CD4-positive, alpha-beta T cell treated with Interleukin-6 for 4 hours (primary cell): Measurements from ENCODE around the gene ZNF616.
A peak's percentile ranks its signal among the peaks of the same experiment; 100 is the strongest.

ENCODE experiments used
- DNase-seq: peaks from one replicate; pipeline ENCODE4 v3.0.0-alpha.2; 2020; ENCODE audit warnings: mixed read lengths

The ZNF616 gene

DNA sequence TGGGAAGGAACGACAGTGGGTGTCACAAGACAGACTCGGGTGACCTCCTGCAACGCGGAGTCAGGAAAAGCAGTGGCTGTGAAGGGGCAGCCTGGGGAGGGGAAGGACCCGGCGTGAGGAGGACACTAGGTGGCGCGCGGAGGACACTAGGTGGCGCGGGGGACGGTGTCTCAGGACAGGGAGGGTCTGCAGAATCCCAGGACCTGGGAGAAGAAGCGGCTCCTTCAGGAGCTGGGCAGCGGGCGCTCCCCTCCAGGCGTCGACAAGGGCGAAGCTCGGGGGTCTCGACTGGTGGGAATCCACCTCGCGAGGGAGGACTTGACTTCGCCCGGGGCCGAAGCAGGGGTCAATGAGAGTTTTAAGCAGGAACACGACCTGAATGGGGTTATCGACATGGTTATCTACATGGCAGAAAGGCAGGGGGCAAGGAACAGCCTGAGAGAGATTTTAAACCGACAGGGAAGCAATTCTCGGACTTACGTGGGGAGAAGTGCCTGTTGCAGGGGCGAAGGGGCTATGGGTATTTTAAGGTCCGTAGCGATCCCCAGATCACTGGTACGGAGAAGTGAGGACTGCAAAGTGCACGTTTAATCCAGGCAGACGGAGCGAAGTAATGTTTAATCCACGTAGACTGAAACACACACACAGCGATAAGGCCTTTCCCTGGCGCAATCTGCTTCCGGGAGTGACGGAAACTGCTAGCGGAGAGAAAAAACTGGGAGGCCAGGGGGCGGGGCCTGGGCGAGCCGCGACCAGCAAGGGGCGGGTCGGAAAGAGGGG lies at the start of gene ZNF616:
Gene ZNF616 (minus strand): TSS at position 687 of the 780 bp plus-strand sequence. CDS start 9,426 bp downstream, outside the sequence.
- DNase-seq: peak; percentile 98

DNA sequence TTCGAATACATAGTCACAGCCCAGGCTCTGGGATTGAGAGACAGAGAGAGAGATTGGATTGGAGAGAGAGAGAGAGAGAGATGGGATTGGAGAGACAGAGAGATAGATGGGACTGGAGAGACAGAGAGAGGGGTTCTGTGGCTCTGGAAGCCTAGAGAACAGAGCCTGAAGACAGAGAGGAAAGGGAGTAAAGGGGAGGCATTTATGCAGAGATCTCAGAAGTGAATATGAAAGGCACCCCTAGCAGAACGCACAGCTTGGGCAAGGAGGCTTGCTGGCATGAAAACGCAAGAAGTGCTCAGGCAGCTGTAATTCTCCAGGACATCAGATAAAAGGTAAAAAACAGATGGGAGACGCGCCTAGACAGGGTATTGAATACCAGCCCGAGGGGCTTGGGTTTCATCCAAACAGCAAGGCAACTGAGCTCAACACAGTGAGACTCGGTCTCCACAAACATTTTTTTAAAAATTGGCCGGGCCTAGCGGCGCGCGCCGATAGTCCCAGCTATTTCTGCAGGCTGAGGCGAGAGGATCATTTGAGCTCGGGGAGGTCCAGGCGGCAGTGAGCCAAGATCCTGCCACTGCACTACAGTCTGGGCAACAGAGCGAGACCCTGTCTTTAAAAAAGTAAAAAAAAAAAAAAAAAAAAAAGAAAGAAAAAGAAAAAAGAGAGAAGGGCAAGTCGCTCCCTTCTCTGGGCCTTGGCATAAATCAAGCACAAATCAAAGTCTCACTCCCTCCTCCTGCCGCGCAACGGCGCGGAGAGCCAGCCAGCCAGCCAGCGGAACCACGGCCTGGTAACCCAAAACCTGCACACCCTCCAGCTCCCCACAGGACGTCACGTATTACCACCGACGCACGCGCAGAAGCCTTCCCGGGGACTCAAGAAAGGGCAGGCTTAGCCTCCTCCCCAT lies 49.3 kb upstream of the ZNF616 start:
- no peak for DNase-seq

DNA sequence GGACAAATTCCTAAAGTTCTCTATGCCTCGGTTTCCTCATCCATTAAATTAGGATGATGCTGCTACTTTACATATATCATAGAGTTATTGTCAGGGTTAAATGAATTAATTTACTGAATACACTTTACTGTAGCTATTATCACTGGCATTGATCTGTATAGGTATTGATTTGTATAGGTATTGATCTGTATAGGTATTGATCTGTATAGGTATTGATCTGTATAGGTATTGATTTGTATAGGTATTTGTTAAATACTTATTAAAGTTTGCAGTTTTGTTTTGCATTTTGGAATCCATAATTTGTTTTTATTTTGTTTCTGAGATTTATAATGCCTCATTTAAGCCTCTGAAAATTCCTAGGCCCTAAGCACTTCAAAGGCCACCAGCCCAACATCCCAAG lies 47.7 kb upstream of the ZNF616 start:
- no peak for DNase-seq

DNA sequence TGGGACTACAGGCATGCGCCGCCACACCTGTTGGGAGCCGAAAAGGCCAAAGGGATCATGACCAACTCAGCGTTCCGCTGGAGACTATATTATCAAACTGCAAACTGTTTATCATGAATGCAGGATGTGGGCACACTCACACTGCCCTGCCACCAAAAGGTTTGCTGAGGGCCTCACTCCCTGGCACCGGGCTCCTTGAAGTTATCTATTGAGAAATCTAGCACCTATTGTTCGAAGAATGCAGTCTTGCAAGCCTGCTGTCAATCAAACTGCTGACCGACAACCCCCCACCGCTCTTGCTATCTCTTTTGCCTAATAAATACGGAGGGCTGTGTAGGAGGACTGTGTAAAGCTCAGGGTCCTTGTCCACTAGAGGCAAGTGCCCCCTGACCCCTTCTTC lies 36.8 kb upstream of the ZNF616 start:
- no peak for DNase-seq

DNA sequence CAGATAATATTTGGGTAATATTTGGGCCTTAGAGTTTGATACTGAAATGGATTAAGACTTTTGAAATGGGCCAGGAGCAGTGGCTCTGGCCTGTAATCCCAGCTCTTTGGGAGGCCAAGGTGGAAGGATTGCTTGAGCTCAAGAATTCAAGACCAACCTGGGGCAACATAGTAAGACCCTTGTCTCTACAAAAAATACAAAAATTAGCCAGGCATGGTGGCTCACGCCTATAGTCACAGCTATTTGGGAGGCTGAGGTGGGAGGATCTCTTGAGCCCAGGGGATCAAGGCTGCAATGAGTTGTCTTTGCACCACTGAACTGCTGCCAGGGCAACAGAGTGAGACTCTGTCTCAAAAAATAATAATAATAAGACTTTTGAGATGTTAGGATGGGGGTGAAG lies 32.6 kb upstream of the ZNF616 start:
- no peak for DNase-seq

DNA sequence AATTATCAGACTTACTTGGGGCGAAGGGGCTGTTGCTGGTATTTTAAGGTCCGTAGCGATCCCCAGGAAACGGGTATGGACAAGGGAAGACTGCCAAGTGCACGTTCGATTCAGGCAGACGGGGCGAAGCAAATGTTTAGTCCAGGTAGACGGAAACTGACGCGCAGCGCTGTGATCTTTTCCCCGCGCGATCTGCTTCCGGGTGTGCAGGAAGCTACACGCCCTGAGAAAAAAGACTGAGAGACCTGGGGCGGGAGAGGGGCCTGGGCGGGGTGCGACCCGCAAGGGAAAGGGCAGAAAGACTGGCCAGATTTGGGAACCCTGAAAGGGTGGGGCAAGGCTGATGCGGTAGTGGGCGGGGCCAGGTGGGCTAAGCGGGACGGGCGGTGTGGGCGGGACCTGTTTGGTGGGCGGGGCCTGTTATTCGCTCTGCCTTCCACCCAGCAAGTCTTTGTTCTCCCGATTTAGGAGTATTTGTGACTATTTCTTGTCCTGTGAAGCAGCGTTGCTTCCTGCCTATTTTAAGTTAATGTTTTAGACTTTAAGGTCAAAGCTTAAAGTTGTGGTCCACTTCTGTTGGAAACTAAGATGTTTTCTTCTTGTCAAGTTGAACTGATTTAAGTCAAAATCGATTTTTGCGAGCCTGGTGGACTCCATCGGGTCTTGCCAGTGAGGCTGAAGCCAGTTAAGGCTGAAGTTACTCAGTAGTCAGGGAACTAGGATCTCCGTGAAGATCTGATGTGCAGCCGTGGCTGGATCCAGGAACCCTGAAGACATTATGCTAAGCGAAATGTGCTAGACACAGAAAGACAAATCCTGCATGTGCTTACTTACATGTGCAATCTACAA lies 31.8 kb upstream of the ZNF616 start, which contains the start of gene ZNF836:
Gene ZNF836 (minus strand): TSS at position 301 of the 849 bp plus-strand sequence. CDS start 3,549 bp downstream, outside the sequence.
- DNase-seq: peak; percentile 97

DNA sequence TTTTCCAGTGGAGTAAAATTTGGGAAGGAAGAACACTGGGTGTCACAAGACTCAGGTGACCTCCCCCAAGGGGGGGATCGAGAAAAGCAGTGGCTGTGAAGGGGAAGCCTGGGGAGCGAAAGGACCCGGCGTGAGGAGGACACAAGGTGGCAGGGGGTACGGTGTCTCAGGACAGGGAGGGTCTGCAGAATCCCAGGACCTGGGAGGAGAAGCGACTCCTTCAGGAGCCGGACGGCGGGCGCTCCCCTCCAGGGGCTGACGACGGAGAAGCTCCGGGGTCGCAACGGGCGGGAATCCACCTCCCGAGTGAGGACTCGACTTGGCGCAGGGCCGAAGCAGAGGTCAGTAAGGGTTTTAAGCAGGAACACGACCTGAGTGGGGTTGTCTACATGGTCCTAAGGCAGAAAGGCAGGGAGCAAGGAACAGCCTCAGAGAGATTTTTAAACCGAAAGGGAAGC lies 31.2 kb upstream of the ZNF616 start:
- DNase-seq: no peak

DNA sequence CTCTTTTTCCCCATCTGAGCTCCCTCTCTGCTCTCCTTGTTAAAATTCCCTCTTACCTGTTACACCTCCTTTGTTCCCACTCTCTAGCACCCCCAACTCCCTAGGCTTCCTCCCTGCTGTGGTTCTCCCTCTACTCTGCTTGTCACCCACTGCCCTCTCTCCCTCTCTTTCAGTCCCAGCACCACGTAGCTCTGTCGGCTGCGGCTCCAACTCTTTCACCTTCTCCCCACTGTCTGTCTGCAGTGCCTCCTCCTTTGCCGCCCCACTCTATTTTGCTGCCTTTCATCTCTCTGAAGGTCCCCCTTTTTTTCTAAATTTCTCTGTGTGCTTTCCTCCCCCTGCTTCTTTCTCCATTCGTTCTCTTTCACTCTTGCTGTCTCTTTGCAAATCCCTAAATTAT lies 30.6 kb upstream of the ZNF616 start:
- DNase-seq: no peak

DNA sequence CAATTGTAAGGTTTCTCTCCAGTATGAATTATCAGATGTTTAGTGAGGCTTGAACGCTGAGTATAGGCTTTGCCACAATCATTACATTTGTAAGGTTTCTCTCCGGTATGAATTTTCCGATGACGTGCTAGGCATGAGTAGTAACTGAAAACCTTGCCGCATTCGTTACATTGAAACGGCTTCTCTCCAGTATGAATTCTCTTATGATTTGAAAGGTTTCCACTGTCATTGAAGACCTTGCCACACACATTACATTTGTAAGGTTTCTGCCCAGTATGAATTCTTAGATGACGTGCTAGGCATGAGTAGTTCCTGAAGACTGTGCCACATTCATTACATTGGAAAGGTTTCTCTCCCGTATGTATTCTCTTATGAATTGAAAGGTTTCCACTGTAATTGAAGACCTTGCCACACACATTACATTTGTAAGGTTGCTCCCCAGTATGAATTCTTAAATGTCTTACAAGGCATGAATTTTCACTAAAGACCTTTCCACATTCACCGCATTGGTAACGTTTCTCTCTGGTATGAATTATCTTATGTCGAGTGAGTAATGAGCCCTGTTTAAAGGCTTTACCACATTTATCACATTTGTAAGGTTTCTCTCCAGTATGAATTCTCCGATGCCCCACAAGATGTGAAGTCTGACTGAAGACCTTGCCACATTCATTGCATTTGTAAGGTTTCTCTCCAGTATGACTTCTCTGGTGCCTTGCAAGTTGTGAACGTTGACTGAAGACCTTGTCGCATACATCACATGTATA lies 16.0 kb upstream of the ZNF616 start:
- DNase-seq: no peak

DNA sequence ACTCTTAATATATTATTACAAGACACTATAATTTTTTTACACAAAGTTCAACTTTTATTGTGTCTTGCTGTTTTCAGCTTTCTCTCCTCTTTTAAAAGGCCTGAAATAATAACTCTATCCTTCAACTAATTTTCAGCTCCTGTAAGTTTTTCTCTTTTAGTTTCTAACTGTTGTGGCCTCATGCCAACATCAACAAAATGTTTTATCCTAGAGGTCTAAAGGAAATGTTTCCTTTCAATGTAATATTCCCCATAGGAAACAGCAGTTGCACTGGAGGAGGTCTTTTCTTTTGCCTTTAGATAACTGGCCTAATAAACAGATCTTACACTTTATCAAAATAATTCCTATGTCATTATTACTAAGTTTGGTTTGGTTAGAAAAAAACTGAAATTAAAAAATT lies 8.5 kb upstream of the ZNF616 start:
- no peak for DNase-seq

DNA sequence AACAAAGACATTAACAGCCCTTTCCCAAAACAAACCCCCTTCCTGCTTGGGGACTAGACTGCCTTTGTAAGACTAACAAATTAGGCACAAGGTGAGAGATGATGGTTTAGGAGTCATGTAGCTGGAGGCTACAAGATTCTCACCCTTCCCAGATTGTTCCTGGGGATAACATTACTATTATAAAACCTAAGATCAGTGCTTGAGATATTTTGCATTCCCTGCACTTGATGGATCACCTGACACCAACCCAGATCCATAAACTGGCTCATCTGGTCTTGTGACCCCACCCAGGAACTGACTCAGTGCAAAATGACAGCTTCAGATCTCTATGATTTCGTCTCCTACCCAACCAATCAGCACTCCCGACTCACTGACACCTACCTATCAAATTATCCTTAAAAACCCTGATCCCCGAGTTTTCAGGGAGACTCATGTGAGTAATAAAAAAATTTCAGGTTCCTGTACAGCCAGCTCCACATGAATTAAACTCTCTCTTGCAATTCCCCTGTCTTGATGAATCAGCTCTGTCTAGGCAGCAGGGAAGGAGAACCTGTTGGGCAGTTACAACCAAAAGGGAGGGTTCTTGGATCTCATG lies 2.4 kb upstream of the ZNF616 start:
- no peak for DNase-seq

DNA sequence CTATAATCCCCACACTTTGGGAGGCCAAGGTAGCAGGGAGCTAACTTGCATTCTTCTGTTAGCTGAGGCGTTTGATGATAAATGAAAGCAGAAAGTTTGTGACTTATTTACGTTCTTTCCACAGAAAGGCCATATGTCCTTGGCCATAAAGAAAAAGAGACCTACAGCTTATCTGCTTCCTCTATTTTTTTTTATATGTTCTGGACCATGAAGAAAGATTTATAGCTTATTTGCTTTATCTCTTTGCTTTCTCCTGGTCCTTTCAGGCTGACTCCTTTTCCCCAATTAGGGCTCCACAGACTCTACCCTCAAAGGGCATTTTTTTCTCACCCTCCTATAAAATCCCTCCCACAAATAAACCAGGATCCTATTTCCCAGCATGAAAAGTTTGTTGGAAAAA lies 1.5 kb upstream of the ZNF616 start:
- DNase-seq: no peak

DNA sequence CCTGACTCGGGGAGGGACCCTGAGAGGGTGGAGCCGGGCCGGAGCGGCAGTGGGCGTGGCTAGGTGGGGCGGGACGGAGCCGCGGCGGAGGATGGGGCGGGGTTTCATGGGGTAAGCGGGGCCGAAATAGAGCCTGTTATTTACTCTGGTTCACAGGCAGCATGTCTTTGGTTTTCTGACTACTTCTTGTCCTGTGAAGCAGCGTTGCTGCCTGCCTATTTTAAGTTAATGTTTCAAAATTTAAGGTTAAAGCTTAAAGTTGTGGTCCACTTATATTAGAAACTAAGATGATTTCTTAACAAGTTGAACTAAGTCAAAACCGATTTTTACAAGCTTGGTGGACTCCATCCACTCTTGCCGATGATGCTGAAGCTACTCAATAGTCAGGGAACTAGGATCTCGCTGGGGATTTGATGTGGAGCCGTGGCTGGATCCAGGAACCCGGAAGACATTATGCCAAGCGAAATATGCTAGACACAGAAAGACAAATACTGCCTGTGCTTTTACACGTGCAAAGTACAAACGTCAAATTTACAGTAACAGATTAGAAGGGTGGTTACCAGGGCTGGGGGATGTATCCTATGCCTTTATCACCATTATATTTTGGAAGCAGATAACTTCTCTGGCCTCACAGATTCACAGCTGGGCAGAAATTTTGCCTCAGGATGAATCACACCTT lies 433 bp upstream of the ZNF616 start:
- no peak for DNase-seq

DNA sequence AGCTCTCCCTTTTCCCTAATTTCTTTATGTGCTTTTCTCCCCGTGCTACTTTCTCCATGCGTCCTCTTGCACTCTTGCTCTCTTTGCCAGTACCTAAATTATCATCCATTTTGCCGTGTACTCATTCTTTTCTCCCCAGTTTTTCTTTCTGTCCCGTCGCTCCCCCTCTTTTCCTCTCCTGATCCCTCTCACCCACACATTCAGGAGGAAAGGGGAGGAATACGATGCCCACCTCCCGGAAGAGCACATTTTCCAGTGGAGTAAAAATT lies 821 bp downstream of the ZNF616 start:
- no peak for DNase-seq

DNA sequence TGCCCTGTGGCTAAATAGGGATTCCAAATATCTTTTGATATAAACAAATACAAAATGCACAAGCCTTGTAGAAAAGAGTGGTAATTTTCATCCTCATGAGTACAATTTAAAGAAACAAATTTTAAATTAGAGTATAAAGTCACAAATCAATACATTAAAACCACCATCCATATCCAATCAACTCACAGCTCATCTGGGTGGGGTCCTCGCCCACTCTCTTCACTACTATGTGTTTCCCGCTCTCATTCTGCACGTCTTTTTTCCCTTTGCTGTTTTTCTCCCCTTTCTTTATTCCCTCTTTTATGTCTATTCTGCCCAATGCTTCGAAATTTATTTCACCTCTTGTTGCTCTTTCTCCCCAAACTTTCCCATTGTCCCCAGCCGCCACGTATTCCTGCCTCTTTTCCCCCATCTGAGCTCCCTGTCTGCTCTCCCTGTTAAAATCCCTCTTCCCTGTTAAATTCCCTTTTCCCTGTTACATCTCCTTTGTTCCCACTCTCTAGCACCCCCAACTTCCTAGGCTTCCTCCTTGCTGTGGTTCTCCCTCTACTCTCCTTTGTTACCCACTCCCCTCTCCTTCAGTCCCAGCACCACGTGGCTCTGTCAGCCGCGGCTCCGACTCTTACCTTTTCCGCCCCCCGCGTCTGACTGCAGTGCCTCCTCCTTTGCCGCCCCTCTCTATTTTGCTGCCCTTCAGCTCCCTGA lies 1.3 kb downstream of the ZNF616 start:
- peak; percentile 31 for DNase-seq

DNA sequence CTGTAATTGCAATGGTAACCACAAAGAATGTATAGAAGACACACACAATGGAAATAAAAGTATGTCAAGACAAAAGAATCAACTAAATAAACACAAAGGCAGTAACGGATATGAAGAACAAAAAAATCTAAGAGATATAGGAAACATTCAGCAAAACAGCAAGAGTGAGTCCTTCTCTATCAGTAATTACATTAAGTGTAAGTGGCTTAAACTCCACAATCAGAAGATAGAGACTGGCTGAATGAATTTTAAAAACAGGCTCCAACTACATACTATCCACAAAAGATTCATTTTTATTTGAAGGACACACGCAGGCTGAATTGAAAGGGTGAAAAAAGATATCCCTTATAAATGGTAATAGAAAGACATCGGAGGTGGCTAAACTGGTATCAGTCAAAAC lies 19.5 kb downstream of the ZNF616 start:
- DNase-seq: no peak

DNA sequence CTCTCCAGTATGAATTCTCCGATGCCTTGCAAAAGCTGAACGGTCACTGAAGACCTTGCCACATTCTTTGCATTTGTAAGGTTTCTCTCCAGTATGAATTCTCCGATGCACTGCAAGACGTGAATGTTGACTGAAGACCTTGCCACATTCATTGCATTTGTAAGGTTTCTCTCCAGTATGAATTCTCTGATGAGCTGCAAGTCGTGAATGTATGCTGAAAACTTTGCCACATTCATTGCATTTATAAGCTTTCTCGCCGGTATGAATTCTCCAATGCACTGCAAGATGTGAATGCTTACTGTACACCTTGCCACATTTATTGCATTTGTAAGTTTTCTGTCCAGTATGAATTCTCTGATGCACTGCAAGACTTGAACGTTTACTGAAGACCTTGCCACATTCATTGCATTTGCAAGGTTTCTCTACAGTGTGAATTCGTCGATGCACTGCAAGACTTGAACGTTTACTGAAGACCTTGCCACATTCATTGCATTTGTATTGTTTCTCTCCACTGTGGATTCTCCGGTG lies 24.1 kb downstream of the ZNF616 start:
- no peak for DNase-seq

DNA sequence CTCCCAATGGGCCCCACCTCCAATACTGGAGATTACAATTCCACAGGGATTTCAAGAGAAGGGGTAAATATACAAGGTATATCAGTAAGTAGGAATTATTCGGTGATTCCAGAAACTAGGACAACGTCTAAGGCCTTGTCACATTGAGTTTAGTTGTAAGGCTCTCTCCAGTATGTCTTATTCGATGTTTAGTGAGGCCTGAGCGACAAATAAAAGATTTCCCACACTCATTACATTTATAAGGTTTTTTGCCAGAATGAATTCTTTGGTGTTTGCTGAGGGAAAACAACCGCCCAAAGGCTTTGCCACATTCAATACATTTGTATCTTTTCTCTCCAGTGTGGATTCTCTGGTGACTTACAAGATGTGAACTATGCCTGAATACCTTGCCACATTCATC lies 25.0 kb downstream of the ZNF616 start:
- no peak for DNase-seq

DNA sequence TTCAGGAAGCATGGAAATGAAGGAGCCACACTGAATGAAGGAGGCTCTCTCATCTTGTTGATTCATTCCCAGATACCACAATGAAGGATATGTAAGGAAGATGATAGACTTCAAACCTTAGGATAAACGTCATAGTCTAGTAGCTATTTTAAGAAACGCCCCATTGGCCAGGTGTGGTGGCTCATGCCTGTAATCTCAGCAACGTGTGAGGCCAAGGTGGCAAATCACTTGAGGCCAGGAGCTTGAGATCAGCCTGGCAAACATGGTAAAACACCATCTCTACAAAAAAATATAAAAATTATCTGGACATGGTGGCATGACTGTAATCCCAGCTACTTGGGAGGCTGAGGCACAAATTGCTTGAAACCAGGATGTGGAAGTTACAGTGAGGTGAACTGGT lies 27.1 kb downstream of the ZNF616 start:
- DNase-seq: no peak

DNA sequence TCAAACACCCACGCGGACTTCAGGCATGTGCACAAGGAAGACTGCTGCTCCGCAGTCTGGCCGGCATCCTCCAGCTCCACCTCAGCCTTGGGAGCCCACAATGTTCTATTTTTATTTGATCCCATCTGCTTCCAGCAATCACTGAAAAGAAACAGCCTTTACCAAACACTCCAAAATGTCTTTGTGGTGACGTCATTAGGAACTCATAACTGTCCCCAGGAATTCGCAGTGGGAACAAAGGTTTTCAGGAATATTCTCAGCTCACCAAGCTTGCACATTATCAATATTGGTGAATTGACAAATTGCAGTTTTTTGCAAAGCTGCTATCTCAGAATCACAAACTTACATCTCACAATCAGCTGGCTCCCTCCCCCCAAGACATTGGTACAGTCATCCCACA lies 29.0 kb downstream of the ZNF616 start:
- DNase-seq: no peak
